HL-60 (cell line): Measurements from ENCODE around the gene PHF19.

ENCODE experiments used
- SPI1 ChIP-seq: IDR thresholded peaks from 2 replicates; pipeline ENCODE4 v1.6.1; 2012; ENCODE audit warnings: low read depth, mild to moderate bottlenecking, borderline replicate concordance
- TF ChIP-seq, protein P1 (sequence below): IDR thresholded peaks from one replicate; pipeline ENCODE4 v1.5.1; 2011; ENCODE audit warnings: low read length, control low read depth, inconsistent platforms; ENCODE audit not compliant: insufficient read depth

DNA sequence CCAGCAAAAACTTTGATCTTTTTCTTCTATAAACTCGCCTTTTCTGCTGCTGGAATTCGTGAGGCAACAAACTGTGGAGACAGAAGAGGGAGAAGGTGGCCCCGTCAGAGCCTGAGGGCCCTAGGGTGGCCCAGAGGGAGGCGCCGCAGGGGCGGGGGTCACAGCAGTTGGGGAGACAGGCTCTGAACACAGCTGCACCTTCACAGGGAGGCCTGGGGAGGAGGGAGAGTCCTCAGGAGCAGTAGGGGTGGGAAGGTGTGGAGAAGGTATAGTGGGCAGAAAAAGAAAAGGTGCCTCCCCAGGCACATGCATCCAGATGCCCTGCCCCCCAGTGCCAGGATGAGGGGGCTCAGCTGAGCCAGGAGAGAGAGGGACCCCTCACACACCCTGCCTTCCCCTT lies 15.1 kb downstream of the PHF19 start:
- no peak for TF ChIP-seq SPI1
- TF ChIP-seq, protein P1, sequence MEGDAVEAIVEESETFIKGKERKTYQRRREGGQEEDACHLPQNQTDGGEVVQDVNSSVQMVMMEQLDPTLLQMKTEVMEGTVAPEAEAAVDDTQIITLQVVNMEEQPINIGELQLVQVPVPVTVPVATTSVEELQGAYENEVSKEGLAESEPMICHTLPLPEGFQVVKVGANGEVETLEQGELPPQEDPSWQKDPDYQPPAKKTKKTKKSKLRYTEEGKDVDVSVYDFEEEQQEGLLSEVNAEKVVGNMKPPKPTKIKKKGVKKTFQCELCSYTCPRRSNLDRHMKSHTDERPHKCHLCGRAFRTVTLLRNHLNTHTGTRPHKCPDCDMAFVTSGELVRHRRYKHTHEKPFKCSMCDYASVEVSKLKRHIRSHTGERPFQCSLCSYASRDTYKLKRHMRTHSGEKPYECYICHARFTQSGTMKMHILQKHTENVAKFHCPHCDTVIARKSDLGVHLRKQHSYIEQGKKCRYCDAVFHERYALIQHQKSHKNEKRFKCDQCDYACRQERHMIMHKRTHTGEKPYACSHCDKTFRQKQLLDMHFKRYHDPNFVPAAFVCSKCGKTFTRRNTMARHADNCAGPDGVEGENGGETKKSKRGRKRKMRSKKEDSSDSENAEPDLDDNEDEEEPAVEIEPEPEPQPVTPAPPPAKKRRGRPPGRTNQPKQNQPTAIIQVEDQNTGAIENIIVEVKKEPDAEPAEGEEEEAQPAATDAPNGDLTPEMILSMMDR = no peak
